H1 (cell line): Measurements from ENCODE around the gene SLC32A1. TPM values are rescaled to one million over a fixed set of nuclear protein-coding genes. Genes with fewer than 3 reads are reported as not detected.

Source experiments
- CTCF ChIA-PET: fragments of 300-600 bp; sonication (Branson Sonifier 250); formaldehyde crosslinking; loops from one replicate; lab custom pipeline; 2021; ENCODE audit not compliant: partially characterized antibody; lab: Charles Lee
- POLR2A ChIA-PET: fragments of 300-600 bp; sonication (Branson Sonifier 250); formaldehyde crosslinking; loops from one replicate; lab custom pipeline; 2021; ENCODE audit warnings: inconsistent platforms; ENCODE audit not compliant: partially characterized antibody; lab: Charles Lee
- DNase-seq, 2 experiments: peaks; one replicate each; pipeline versions ENCODE4 v3.0.0 to v3.0.0-alpha.2; 2010 to 2022; ENCODE audit warnings: low spot score in 2 of 2, low read depth in 1 of 2, mixed read lengths in 1 of 2
- FAIRE-seq: peaks from 2 replicates; lab custom pipeline; 2011; peaks lifted over from hg19 to GRCh38; lab: Jason Lieb, UNC
- H2AFZ ChIP-seq: 2 replicates; pipeline ENCODE4 v1.8.1; 2012; ENCODE audit warnings: low read length, inconsistent platforms
- H2AK5ac ChIP-seq: 2 replicates; pipeline ENCODE4 v1.6.1; 2013; ENCODE audit warnings: low read depth, low read length
- H2BK120ac ChIP-seq: replicated peaks from 2 replicates; pipeline ENCODE3; 2013; ENCODE audit warnings: low read depth, low read length, inconsistent platforms
- H2BK12ac ChIP-seq: 2 replicates; pipeline ENCODE4 v1.6.1; 2013; ENCODE audit warnings: low read depth, low read length
- H2BK15ac ChIP-seq: 2 replicates; pipeline ENCODE4 v1.6.1; 2013; ENCODE audit warnings: low read length
- H2BK20ac ChIP-seq: 2 replicates; pipeline ENCODE4 v1.6.1; 2013; ENCODE audit warnings: low read length
- H2BK5ac ChIP-seq: 2 replicates; pipeline ENCODE4 v1.6.1; 2013; ENCODE audit warnings: low read depth, low read length
- H3K14ac ChIP-seq: 2 replicates; pipeline ENCODE4 v1.6.1; 2013; ENCODE audit warnings: inconsistent platforms; ENCODE audit not compliant: insufficient read length
- H3K18ac ChIP-seq: 2 replicates; pipeline ENCODE4 v1.6.1; 2013; ENCODE audit warnings: low read length; ENCODE audit errors: extremely low read depth
- H3K23ac ChIP-seq: 2 replicates; pipeline ENCODE4 v1.6.1; 2013; ENCODE audit warnings: inconsistent platforms; ENCODE audit not compliant: insufficient read length
- H3K23me2 ChIP-seq: 2 replicates; pipeline ENCODE4 v1.6.1; 2013; ENCODE audit warnings: low read depth, low read length
- H3K27ac ChIP-seq: 2 replicates; pipeline ENCODE4 v1.6.1; 2011; ENCODE audit warnings: low read depth, low read length, inconsistent platforms
- H3K27me3 ChIP-seq, 4 experiments: replicated peaks in 1 of 4; 1 replicate in 1 of 4; 2 replicates in 3 of 4; pipeline versions ENCODE4 v1.6.1 to v1.8.1; 2011 to 2013; ENCODE audit warnings: low read length in 3 of 4, mild to moderate bottlenecking in 3 of 4, inconsistent platforms in 2 of 4, mixed read lengths in 2 of 4, moderate library complexity in 1 of 4; ENCODE audit not compliant: control insufficient read depth in 3 of 4, insufficient read depth in 3 of 4; ENCODE audit errors: extremely low read depth in 1 of 4
- H3K36me3 ChIP-seq, 4 experiments: 2 replicates each; pipeline versions ENCODE4 v1.6.1 to v1.8.1; 2011 to 2013; ENCODE audit warnings: mild to moderate bottlenecking in 4 of 4, low read length in 3 of 4, moderate library complexity in 2 of 4, control low read depth in 1 of 4, inconsistent platforms in 1 of 4; ENCODE audit not compliant: insufficient read depth in 4 of 4, control insufficient read depth in 2 of 4
- H3K4ac ChIP-seq: replicated peaks from 2 replicates; pipeline ENCODE3; 2013; ENCODE audit warnings: low read length, low read depth, mixed read lengths, inconsistent platforms; ENCODE audit not compliant: insufficient read length
- H3K4me1 ChIP-seq, 4 experiments: replicated peaks in 1 of 4; 1 replicate in 1 of 4; 2 replicates in 3 of 4; pipeline versions ENCODE4 v1.6.1 to v1.8.1; 2011 to 2013; ENCODE audit warnings: low read length in 3 of 4, inconsistent platforms in 2 of 4, mixed read lengths in 1 of 4; ENCODE audit not compliant: insufficient read depth in 4 of 4, control insufficient read depth in 3 of 4
- H3K4me2 ChIP-seq, 2 experiments: 2 replicates each; pipeline versions ENCODE4 v1.6.1 to v1.8.1; 2011 to 2013; ENCODE audit warnings: low read depth in 2 of 2, low read length in 2 of 2, control low read depth in 1 of 2, inconsistent platforms in 1 of 2, mild to moderate bottlenecking in 1 of 2; ENCODE audit not compliant: insufficient read depth in 1 of 2
- H3K4me3 ChIP-seq, 4 experiments: fragments of 200-600, 300-600 bp in 1 of 4; sonication (generic), shearing (Covaris generic), sonication (Bioruptor Twin) in 1 of 4; 2 replicates each; pipeline versions ENCODE4 v1.5.1 to v1.8.1; 2011 to 2016; ENCODE audit warnings: low read length in 4 of 4, low read depth in 3 of 4, control low read depth in 2 of 4, inconsistent platforms in 2 of 4, mild to moderate bottlenecking in 2 of 4, mixed read lengths in 1 of 4, moderate library complexity in 1 of 4; ENCODE audit not compliant: insufficient read depth in 2 of 4; ENCODE audit errors: extremely low read depth in 1 of 4
- H3K56ac ChIP-seq: replicated peaks from 2 replicates; pipeline ENCODE3; 2013; ENCODE audit warnings: low read depth, mild to moderate bottlenecking, mixed read lengths, low read length, inconsistent platforms; ENCODE audit not compliant: insufficient read length
- H3K79me1 ChIP-seq: 2 replicates; pipeline ENCODE4 v1.6.1; 2013; ENCODE audit warnings: low read depth, low read length, control low read depth
- H3K79me2 ChIP-seq, 2 experiments: 2 replicates each; pipeline versions ENCODE4 v1.6.1 to v1.8.1; 2012 to 2013; ENCODE audit warnings: low read length in 2 of 2, mild to moderate bottlenecking in 2 of 2, inconsistent platforms in 1 of 2; ENCODE audit not compliant: insufficient read depth in 2 of 2, control insufficient read depth in 1 of 2
- H3K9ac ChIP-seq, 4 experiments: replicated peaks in 1 of 4; 1 replicate in 1 of 4; 2 replicates in 3 of 4; pipeline versions ENCODE4 v1.6.1 to v1.8.1; 2011 to 2013; ENCODE audit warnings: low read depth in 3 of 4, low read length in 3 of 4, control low read depth in 2 of 4, mild to moderate bottlenecking in 2 of 4, moderate library complexity in 2 of 4, inconsistent platforms in 1 of 4; ENCODE audit errors: extremely low read depth in 1 of 4
- H3K9me3 ChIP-seq, 2 experiments: 2 replicates each; pipeline versions ENCODE4 v1.6.1 to v1.8.1; 2012 to 2013; ENCODE audit warnings: mild to moderate bottlenecking in 2 of 2, moderate library complexity in 2 of 2, control low read depth in 1 of 2, inconsistent platforms in 1 of 2, low read depth in 1 of 2, low read length in 1 of 2, mixed read lengths in 1 of 2; ENCODE audit not compliant: insufficient read depth in 2 of 2
- H4K20me1 ChIP-seq, 2 experiments: replicated peaks in 1 of 2; 2 replicates each; pipeline versions ENCODE3 to v1.8.1; 2011 to 2013; ENCODE audit warnings: inconsistent platforms in 2 of 2, low read length in 2 of 2, mild to moderate bottlenecking in 1 of 2; ENCODE audit not compliant: insufficient read depth in 2 of 2, control insufficient read depth in 1 of 2
- H4K5ac ChIP-seq: 2 replicates; pipeline ENCODE4 v1.6.1; 2013; ENCODE audit warnings: low read length, low read depth, mixed read lengths, inconsistent platforms; ENCODE audit not compliant: insufficient read length
- H4K8ac ChIP-seq: 2 replicates; pipeline ENCODE4 v1.8.0; 2013; ENCODE audit warnings: mild to moderate bottlenecking, moderate library complexity, low read length, inconsistent platforms; ENCODE audit not compliant: insufficient read depth; ENCODE audit errors: extremely low read depth
- H4K91ac ChIP-seq: replicated peaks from 2 replicates; pipeline ENCODE3; 2013; ENCODE audit warnings: low read length, mixed read lengths, inconsistent platforms; ENCODE audit not compliant: insufficient read length
- ASH2L ChIP-seq: fragments of 200-600, 300-600 bp; sonication (generic); IDR thresholded peaks from one replicate; pipeline ENCODE4 v1.7.1; 2017; ENCODE audit warnings: low read length
- BACH1 ChIP-seq: IDR thresholded peaks from 2 replicates; pipeline ENCODE4 v1.6.1; 2012; ENCODE audit warnings: low read length, improper control_type of control experiment
- HDAC2 ChIP-seq, 2 experiments: fragments of 300-600 bp in 1 of 2; sonication (generic) in 1 of 2; IDR thresholded peaks; 2 replicates each; pipeline ENCODE4 v1.6.1; 2011 to 2012; ENCODE audit warnings: low read depth in 2 of 2, low read length in 2 of 2, mild to moderate bottlenecking in 2 of 2, moderate library complexity in 2 of 2, borderline replicate concordance in 1 of 2, inconsistent platforms in 1 of 2
- KDM4A ChIP-seq: IDR thresholded peaks from one replicate; pipeline ENCODE4 v1.7.1; 2012; ENCODE audit warnings: low read depth, mild to moderate bottlenecking, moderate library complexity, low read length, inconsistent platforms; ENCODE audit not compliant: severe bottlenecking
- RAD21 ChIP-seq, 2 experiments: IDR thresholded peaks in 1 of 2; conservative IDR thresholded peaks in 1 of 2; 2 replicates each; pipeline ENCODE4 v1.6.1; 2011; ENCODE audit warnings: low read depth in 2 of 2, low read length in 2 of 2, improper control_type of control experiment in 1 of 2, inconsistent platforms in 1 of 2, mild to moderate bottlenecking in 1 of 2, moderate library complexity in 1 of 2
- RBBP5 ChIP-seq: IDR thresholded peaks from 2 replicates; pipeline ENCODE4 v1.7.1; 2012; ENCODE audit warnings: low read depth, mild to moderate bottlenecking, inconsistent platforms, low read length, moderate library complexity, borderline replicate concordance
- SP1 ChIP-seq: IDR thresholded peaks from 2 replicates; pipeline ENCODE4 v1.6.1; 2011; ENCODE audit warnings: low read depth, low read length
- WGBS, 2 experiments: shearing (Covaris generic) in 1 of 2; methylation state at CpG; one replicate each; pipeline versions ENCODE4 v1.1.6 to v1.1.7; 2013 to 2015; ENCODE audit warnings: low lambda C conversion rate in 2 of 2, mixed read lengths in 2 of 2, inconsistent platforms in 1 of 2, low coverage in 1 of 2, missing lambda C conversion rate in 1 of 2; ENCODE audit not compliant: insufficient replicate concordance in 2 of 2, insufficient coverage in 1 of 2, insufficient read length in 1 of 2; ENCODE audit errors: extremely low coverage in 1 of 2, missing lambda C conversion rate in 1 of 2; 5-methylcytosine and 5-hydroxymethylcytosine counted together
- polyA plus RNA-seq, 7 experiments: library from polyadenylated mRNA; depleted of rRNA in 3 of 7; stranded (reverse) in 5 of 7; unstranded in 2 of 7; fragments of >200 nt in 5 of 7; fragments of 200-250 nt in 2 of 7; gene quantifications; 1 replicate in 5 of 7; 2 replicates in 1 of 7; 4 replicates in 1 of 7; pipeline versions ENCODE4 v1.2.1 to v1.2.3, GENCODE V29; 2011 to 2013; ENCODE audit warnings: missing spikeins in 2 of 7, mixed read lengths in 2 of 7
- total RNA-seq: library from RNA; stranded (reverse); fragmentation: NEBNext Ultra II Directional; extraction: Animal tissue kit (Norgen Biotek cat#: 25700); gene quantifications from 2 replicates; pipeline ENCODE4 v1.2.1, GENCODE V29; 2021
- TF ChIP-seq, protein P1 (sequence below), 3 experiments: IDR thresholded peaks; 1 replicate in 2 of 3; 2 replicates in 1 of 3; pipeline versions ENCODE4 v1.5.1 to v1.6.1; 2011; ENCODE audit warnings: low read length in 3 of 3, mild to moderate bottlenecking in 3 of 3, inconsistent platforms in 2 of 3, low read depth in 1 of 3, moderate library complexity in 1 of 3; ENCODE audit not compliant: insufficient read depth in 1 of 3; ENCODE audit errors: control extremely low read depth in 1 of 3

The SLC32A1 gene
- total and polyA plus RNA-seq, 2 of the 8 experiments (the other 6 are each of a cell fraction or from before 2014, with no cell fraction given) = 0.09 to 0.15 TPM

DNA sequence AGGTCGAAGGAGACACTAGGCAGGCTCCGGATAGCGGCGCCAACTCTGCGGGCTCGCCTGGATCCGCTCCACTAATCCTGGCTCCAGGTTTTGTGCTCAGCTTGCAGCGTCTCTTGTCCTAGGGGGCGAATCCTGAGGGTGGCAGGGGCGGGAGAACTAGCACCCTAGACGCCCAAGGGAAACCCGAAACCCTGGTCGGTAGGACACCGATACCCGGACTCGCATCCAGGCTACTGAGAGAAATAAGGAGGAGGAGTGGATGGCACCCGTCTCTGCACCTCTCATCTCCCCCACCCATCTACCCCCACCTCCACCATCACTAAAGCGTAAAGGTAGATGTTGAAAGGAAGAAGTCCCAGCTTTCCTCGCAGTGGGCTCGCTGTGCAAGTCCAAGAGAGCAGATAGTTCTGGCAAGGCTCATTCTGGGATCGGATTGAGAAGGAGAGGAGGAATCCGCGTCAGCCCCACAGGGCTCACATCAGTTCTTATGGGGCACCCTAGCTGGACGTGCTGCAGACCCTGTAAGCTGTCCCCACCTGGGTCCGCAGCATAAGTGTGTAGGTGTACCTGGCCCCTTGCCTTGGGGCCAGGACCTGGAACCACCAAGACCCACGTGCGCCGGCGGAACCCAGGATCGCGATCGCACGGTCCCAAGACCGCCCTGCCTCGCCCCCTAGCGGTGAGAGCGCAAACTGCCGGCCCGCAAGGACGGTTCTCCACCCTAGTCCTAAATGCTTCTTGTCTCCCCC, 6.9 kb downstream of the SLC32A1 start:
- WGBS, 2 experiments = 2% methylated on average over 38 of the region's 40 CpGs; no CpG with 5 or more reads in 1 of the 2 experiments
- Histone ChIP-seq H3K18ac (peak overlapping the region; percentile 84), H3K56ac (no peak overlapping the region), H3K4me3 (peak overlapping the region; percentile 18 to 59 (median 36); a peak in 7 of 8 replicates), H3K36me3 (no peaks in the 10 kb centered on the region), H2BK5ac (peak overlapping the region; percentile 55; the same call in 1 of the 2 replicates), H3K4me1 (peaks cover 0 to 46% (median 30%) of the 10 kb centered on the region in 4 experiments; a peak in 6 of 7 replicates), H4K91ac (peak overlapping the region; percentile 83), H2AK5ac (no peak overlapping the region), H3K4me2 (peak overlapping the region; percentile 86 to 87), H4K20me1 (peaks cover 5 to 18% of the 10 kb centered on the region in 2 experiments), H3K79me2 (no peaks in the 10 kb centered on the region), H3K9me3 (no peaks in the 10 kb centered on the region), H3K14ac (no peak overlapping the region), H3K27me3 (peaks cover 44 to 68% (median 62%) of the 10 kb centered on the region in 4 experiments), H3K4ac (no peak overlapping the region), H3K23ac (no peak overlapping the region), H4K8ac (no peak overlapping the region), H2AFZ (peak overlapping the region; percentile 93), H3K9ac (no peak overlapping the region), H4K5ac (no peak overlapping the region), H2BK15ac (peak overlapping the region; percentile 90), H2BK120ac (no peak overlapping the region), H3K23me2 (peaks cover 21% of the 10 kb centered on the region), H3K79me1 (no peaks in the 10 kb centered on the region), H2BK20ac (no peak overlapping the region), H3K27ac (no peak overlapping the region), H2BK12ac (peak overlapping the region; percentile 89; the same call in 1 of the 2 replicates)
- FAIRE-seq = peak; percentile 68
- ChIA-PET CTCF (interaction anchor here (0.5 to 12.4 kb wide), 23 partner anchors 8 to 1273 kb away, joined by 3 to 236 read pairs (median 4); partner anchors contain the start of gene ACTR5), POLR2A (interaction anchor here (1.0 kb wide), 1 partner anchor 48 kb away, joined by 3 read pairs; no protein-coding TSS in a partner anchor)
- peak in 1 of 2 experiments; percentile 99 for DNase-seq
- TF ChIP-seq HDAC2 (IDR thresholded peaks at IDR 0.05; ENCODE audit: borderline replicate concordance in 1 of 2, low read depth in 2 of 2, low read length in 2 of 2) (peak in 1 of 2 experiments; percentile 84; a peak in 2 of 4 replicates), RAD21 (IDR thresholded peaks at IDR 0.05 in 1 of 2, conservative IDR thresholded peaks at IDR 0.05 in 1 of 2; ENCODE audit: low read depth in 2 of 2, low read length in 2 of 2) (peak; percentile 51 to 61), BACH1 (no peak), KDM4A (peak; percentile 94), RBBP5 (0 out of 2 replicates have a peak, but pooled peaks have one; percentile 25), SP1 (peak; percentile 99), ASH2L (peak; percentile 70)
- TF ChIP-seq, protein P1, sequence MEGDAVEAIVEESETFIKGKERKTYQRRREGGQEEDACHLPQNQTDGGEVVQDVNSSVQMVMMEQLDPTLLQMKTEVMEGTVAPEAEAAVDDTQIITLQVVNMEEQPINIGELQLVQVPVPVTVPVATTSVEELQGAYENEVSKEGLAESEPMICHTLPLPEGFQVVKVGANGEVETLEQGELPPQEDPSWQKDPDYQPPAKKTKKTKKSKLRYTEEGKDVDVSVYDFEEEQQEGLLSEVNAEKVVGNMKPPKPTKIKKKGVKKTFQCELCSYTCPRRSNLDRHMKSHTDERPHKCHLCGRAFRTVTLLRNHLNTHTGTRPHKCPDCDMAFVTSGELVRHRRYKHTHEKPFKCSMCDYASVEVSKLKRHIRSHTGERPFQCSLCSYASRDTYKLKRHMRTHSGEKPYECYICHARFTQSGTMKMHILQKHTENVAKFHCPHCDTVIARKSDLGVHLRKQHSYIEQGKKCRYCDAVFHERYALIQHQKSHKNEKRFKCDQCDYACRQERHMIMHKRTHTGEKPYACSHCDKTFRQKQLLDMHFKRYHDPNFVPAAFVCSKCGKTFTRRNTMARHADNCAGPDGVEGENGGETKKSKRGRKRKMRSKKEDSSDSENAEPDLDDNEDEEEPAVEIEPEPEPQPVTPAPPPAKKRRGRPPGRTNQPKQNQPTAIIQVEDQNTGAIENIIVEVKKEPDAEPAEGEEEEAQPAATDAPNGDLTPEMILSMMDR (IDR thresholded peaks at IDR 0.05; ENCODE audit: control extremely low read depth in 1 of 3, insufficient read depth in 1 of 3, low read depth in 1 of 3, low read length in 3 of 3) = peak; percentile 90 to 99 (median 98)
